Measurements from ENCODE around the gene ATP2C1. TPM values are rescaled to one million over a fixed set of nuclear protein-coding genes. Genes with fewer than 3 reads are reported as not detected.

The ATP2C1 gene
- total RNA-seq: 57.1 TPM
- long read RNA-seq, full-length matches to known transcripts: 88 of 121 reads
- long read RNA-seq, partial matches to known transcripts: 13 of 121 reads
- long read RNA-seq, other reads (novel, unspliced or antisense): 20 of 121 reads

- Histone ChIP-seq H3K27ac (replicated peaks) (peak within 1 kb of the TSS; percentile 98), H3K4me1 (peaks cover 58% of the 10 kb centered on the region), H3K9me3 (replicated peaks) (no peaks in the 10 kb centered on the region), H3K27me3 (ENCODE audit: low read depth) (no peaks in the 10 kb centered on the region), H3K4me3 (peak within 1 kb of the TSS; percentile 93), H3K36me3 (no peaks in the 10 kb centered on the region)
- DNase-seq: peak; percentile 95
- TF ChIP-seq CTCF (IDR thresholded peaks at IDR 0.05; ENCODE audit: borderline replicate concordance): no peak
- intact Hi-C loops (cut with micrococcal nuclease): loop anchor here (5.0 kb wide), 1 partner anchor 136 kb away; no protein-coding TSS in a partner anchor
These were observed at the start of gene ATP2C1 for GRCh38 chr3:130893376-130894129. TSS of gene ATP2C1 (plus strand) at chr3:130894084. CDS start at chr3:130894770, 686 bp downstream.

GRCh38 chr3:130844462-130844861 lies 49.4 kb upstream of the ATP2C1 start:
- no peak overlapping the region for H3K4me3 ChIP-seq
- peaks cover 34% of the 10 kb centered on the region for H3K4me1 ChIP-seq
- H3K36me3 ChIP-seq: no peaks in the 10 kb centered on the region
- TF ChIP-seq CTCF (IDR thresholded peaks at IDR 0.05; ENCODE audit: borderline replicate concordance): no peak
- H3K9me3 ChIP-seq (replicated peaks): no peaks in the 10 kb centered on the region
- H3K27ac ChIP-seq (replicated peaks): peak overlapping the region; percentile 72
- no peaks in the 10 kb centered on the region for H3K27me3 ChIP-seq (ENCODE audit: low read depth)
- DNase-seq: no peak
- intact Hi-C loops (cut with micrococcal nuclease): no loop called here

- intact Hi-C loops (cut with micrococcal nuclease): no loop called here
- no peak overlapping the region for H3K4me3 ChIP-seq
- no peak for TF ChIP-seq CTCF (IDR thresholded peaks at IDR 0.05; ENCODE audit: borderline replicate concordance)
These were observed 47.7 kb upstream of the ATP2C1 start for GRCh38 chr3:130846181-130846580.

GRCh38 chr3:130849091-130849552 lies 44.8 kb upstream of the ATP2C1 start:
- intact Hi-C loops (cut with micrococcal nuclease): no loop called here
- DNase-seq: peak; percentile 26

More at GRCh38 chr3:130846181-130846580, 47.7 kb upstream of the ATP2C1 start:
- peaks cover 30% of the 10 kb centered on the region for H3K4me1 ChIP-seq
- no peak for DNase-seq
- no peak overlapping the region for H3K27ac ChIP-seq (replicated peaks)
- no peaks in the 10 kb centered on the region for H3K27me3 ChIP-seq (ENCODE audit: low read depth)
- H3K9me3 ChIP-seq (replicated peaks): no peaks in the 10 kb centered on the region
- H3K36me3 ChIP-seq: no peaks in the 10 kb centered on the region

More at GRCh38 chr3:130849091-130849552, 44.8 kb upstream of the ATP2C1 start:
- Histone ChIP-seq H3K36me3 (no peaks in the 10 kb centered on the region), H3K4me1 (peaks cover 30% of the 10 kb centered on the region), H3K4me3 (no peak overlapping the region), H3K9me3 (replicated peaks) (no peaks in the 10 kb centered on the region), H3K27ac (replicated peaks) (peak overlapping the region; percentile 83), H3K27me3 (ENCODE audit: low read depth) (no peaks in the 10 kb centered on the region)
- no peak for TF ChIP-seq CTCF (IDR thresholded peaks at IDR 0.05; ENCODE audit: borderline replicate concordance)

All from left ventricle myocardium inferior (tissue), 1 donor.